ENCODE data around the gene ZNF441.

ZNF441 gene

DNA sequence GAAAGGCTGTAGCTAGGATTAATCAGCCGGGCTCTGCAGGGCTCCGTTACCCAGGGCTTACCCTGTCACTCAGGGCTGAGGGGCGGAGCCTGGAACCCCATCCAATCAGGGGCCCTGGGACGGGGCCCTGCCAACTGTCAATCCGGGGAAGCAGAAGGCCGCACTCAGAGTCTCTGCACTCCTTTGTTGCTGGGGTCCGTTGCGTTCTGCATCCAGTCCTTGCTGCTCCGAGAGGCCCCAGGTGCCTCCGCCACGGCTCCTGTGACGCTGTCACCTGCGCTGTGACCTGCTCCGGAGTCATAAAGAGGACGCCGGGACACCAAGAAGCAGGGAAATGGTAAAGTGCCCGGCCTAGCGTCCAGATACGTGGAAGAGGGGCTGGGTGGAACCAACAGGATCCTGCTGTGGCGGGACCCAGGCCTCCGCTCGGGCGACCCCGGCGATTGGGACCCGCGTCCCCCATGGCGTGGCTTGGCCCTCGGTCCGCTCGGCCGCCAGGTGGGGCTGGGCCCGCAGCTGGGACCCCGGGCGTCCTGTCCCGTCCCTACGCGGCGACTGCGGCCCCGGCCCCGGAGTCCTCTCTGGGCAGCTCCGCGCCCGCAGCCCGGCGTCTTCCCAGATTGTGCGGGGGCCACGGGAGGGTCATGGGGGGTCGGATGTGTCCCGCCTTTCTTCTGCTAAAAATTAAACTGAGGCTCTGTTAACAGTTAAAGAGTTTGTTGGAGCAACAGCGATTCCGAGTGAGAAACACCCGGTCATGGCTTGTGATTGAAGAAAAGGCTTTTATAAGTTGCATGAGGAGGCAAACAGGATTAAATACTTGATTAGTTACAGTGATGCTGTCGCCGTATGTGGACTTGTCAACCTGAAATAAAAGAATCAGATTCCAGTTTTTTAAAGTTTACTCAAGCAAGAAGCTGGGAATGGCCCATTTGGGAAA, 31.9 kb downstream of the ZNF441 start, which contains the start of gene ZNF491:
TSS of gene ZNF491 (plus strand) at position 133 of the 940 bp plus-strand sequence. CDS start 7,431 bp downstream, outside the sequence.
- Histone ChIP-seq H3K9ac (ENCODE audit: low read length) (no peak within 1 kb of the TSS), H3K9me2 (replicated peaks; ENCODE audit: insufficient read depth, low read length) (no peaks in the 10 kb centered on the region), H3K36me3 (ENCODE audit: low read length) (no peaks in the 10 kb centered on the region), H3K27ac (ENCODE audit: low read depth, low read length) (no peak within 1 kb of the TSS), H3K9me3 (ENCODE audit: insufficient read depth, low read length) (0 out of 2 replicates have a peak, but pooled peaks cover 3% of the 10 kb centered on the region), H3K79me2 (ENCODE audit: insufficient read depth, low read length) (no peaks in the 10 kb centered on the region), H2AFZ (ENCODE audit: low read depth, low read length, severe bottlenecking) (no peak within 1 kb of the TSS), H3K27me3 (ENCODE audit: low read length) (no peaks in the 10 kb centered on the region), H4K20me1 (ENCODE audit: low read depth, low read length) (no peaks in the 10 kb centered on the region), H3K4me3 (ENCODE audit: insufficient read depth, low read length, poor library complexity, severe bottlenecking) (no peak within 1 kb of the TSS), H3K4me2 (ENCODE audit: low read depth, low read length, poor library complexity, severe bottlenecking) (peak within 1 kb of the TSS; percentile 9), H3F3A (ENCODE audit: insufficient read depth) (no peaks in the 10 kb centered on the region)
- TF ChIP-seq, protein P1, sequence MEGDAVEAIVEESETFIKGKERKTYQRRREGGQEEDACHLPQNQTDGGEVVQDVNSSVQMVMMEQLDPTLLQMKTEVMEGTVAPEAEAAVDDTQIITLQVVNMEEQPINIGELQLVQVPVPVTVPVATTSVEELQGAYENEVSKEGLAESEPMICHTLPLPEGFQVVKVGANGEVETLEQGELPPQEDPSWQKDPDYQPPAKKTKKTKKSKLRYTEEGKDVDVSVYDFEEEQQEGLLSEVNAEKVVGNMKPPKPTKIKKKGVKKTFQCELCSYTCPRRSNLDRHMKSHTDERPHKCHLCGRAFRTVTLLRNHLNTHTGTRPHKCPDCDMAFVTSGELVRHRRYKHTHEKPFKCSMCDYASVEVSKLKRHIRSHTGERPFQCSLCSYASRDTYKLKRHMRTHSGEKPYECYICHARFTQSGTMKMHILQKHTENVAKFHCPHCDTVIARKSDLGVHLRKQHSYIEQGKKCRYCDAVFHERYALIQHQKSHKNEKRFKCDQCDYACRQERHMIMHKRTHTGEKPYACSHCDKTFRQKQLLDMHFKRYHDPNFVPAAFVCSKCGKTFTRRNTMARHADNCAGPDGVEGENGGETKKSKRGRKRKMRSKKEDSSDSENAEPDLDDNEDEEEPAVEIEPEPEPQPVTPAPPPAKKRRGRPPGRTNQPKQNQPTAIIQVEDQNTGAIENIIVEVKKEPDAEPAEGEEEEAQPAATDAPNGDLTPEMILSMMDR (IDR thresholded peaks at IDR 0.05; ENCODE audit: insufficient read depth, low read length, poor library complexity, severe bottlenecking): no peak
- TF ChIP-seq EZH2phosphoT487 (conservative IDR thresholded peaks at IDR 0.05; ENCODE audit: low read length): no peak

DNA sequence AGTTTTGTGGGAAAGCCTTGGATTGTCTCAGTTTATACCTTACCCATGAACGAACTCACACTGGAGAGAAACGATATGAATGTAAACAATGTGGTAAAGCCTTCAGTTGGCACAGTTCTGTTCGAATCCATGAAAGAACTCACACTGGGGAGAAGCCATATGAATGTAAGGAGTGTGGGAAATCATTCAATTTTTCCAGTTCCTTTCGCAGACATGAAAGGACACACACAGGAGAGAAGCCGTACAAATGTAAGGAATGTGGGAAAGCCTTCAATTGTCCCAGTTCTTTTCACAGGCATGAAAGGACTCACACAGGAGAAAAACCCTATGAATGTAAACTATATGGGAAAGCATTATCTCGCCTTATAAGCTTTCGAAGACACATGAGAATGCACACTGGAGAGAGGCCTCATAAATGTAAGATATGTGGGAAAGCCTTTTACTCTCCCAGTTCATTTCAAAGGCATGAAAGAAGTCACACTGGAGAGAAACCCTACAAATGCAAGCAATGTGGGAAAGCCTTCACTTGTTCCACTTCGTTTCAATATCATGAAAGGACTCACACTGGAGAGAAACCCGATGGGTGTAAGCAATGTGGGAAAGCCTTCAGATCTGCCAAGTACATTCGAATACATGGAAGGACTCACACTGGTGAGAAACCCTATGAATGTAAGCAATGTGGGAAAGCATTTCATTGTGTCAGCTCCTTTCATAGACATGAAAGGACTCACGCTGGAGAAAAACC, 39.7 kb downstream of the ZNF441 start:
- H3K27ac ChIP-seq (ENCODE audit: low read depth, low read length): no peak overlapping the region
- TF ChIP-seq EZH2phosphoT487 (conservative IDR thresholded peaks at IDR 0.05; ENCODE audit: low read length): no peak
- H3K36me3 ChIP-seq (ENCODE audit: low read length): no peaks in the 10 kb centered on the region
- H3K27me3 ChIP-seq (ENCODE audit: low read length): no peaks in the 10 kb centered on the region
- H3K79me2 ChIP-seq (ENCODE audit: insufficient read depth, low read length): no peaks in the 10 kb centered on the region
- H3K4me3 ChIP-seq (ENCODE audit: insufficient read depth, low read length, poor library complexity, severe bottlenecking): no peak overlapping the region
- no peak overlapping the region for H3K4me2 ChIP-seq (ENCODE audit: low read depth, low read length, poor library complexity, severe bottlenecking)
- H2AFZ ChIP-seq (ENCODE audit: low read depth, low read length, severe bottlenecking): no peak overlapping the region
- H3K9me2 ChIP-seq (replicated peaks; ENCODE audit: insufficient read depth, low read length): no peaks in the 10 kb centered on the region
- no peaks in the 10 kb centered on the region for H4K20me1 ChIP-seq (ENCODE audit: low read depth, low read length)
- no peaks in the 10 kb centered on the region for H3F3A ChIP-seq (ENCODE audit: insufficient read depth)
- H3K9me3 ChIP-seq (ENCODE audit: insufficient read depth, low read length): peaks cover 30% of the 10 kb centered on the region; the same call in 1 of the 2 replicates
- H3K9ac ChIP-seq (ENCODE audit: low read length): no peak overlapping the region

DNA sequence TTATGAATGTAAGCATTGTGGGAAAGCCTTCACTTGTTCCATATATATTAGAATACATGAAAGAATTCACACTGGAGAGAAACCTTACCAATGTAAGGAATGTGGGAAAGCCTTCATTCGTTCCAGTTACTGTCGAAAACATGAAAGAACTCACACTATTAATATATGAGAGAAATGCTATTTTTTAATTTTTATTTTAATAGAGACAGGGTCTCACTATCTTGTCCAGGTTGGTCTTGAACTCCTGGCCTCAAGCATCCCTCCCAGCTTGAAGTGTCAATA, 40.2 kb downstream of the ZNF441 start:
- no peaks in the 10 kb centered on the region for H3K9me2 ChIP-seq (replicated peaks; ENCODE audit: insufficient read depth, low read length)
- H3K4me3 ChIP-seq (ENCODE audit: insufficient read depth, low read length, poor library complexity, severe bottlenecking): no peak overlapping the region
- peaks cover 30% of the 10 kb centered on the region; the same call in 1 of the 2 replicates for H3K9me3 ChIP-seq (ENCODE audit: insufficient read depth, low read length)
- H4K20me1 ChIP-seq (ENCODE audit: low read depth, low read length): no peaks in the 10 kb centered on the region
- H3K4me2 ChIP-seq (ENCODE audit: low read depth, low read length, poor library complexity, severe bottlenecking): no peak overlapping the region
- H3K27ac ChIP-seq (ENCODE audit: low read depth, low read length): no peak overlapping the region
- no peaks in the 10 kb centered on the region for H3K36me3 ChIP-seq (ENCODE audit: low read length)
- H3K79me2 ChIP-seq (ENCODE audit: insufficient read depth, low read length): no peaks in the 10 kb centered on the region
- no peak overlapping the region for H3K9ac ChIP-seq (ENCODE audit: low read length)
- no peaks in the 10 kb centered on the region for H3K27me3 ChIP-seq (ENCODE audit: low read length)
- TF ChIP-seq, protein P1 (IDR thresholded peaks at IDR 0.05; ENCODE audit: insufficient read depth, low read length, poor library complexity, severe bottlenecking): no peak
- no peak overlapping the region for H2AFZ ChIP-seq (ENCODE audit: low read depth, low read length, severe bottlenecking)
- no peaks in the 10 kb centered on the region for H3F3A ChIP-seq (ENCODE audit: insufficient read depth)
